GOT3 (cell line): Measurements from ENCODE around the gene RPH3AL.

Source experiments
- DNase-seq: peaks from one replicate; lab custom pipeline; 2025; ENCODE audit warnings: mixed read lengths; lab: John Stamatoyannopoulos, UW

Gene RPH3AL

DNA sequence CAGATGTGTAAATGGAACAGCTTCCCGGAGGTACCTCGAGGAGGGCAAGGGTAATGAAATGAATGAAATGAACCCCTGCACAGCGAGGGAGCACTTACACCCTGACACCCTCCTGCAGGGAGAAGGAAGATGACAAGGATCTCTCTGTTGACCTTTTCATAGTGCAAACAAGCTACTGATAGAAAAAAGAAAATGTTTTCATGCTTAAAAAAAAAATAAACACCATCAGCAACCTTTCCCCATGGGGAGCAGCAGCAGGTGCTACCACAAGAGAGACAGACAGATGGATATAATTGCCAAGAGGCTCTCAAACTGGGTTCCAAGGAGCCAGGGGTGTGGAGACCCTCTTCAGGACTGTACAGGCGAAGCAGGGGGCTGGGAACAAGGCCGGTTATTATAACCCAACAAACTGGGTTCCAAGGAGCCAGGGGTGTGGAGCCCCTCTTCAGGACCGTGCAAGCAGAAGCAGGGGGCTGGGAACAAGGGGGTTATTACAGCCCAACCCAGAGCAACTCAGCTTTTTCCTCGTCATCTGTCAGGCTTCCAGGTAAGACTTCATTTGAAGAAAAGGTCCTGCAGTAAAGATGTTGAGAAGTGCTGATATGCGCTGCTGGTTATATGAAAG is 718 bp upstream of the RPH3AL start:
- no peak for DNase-seq

DNA sequence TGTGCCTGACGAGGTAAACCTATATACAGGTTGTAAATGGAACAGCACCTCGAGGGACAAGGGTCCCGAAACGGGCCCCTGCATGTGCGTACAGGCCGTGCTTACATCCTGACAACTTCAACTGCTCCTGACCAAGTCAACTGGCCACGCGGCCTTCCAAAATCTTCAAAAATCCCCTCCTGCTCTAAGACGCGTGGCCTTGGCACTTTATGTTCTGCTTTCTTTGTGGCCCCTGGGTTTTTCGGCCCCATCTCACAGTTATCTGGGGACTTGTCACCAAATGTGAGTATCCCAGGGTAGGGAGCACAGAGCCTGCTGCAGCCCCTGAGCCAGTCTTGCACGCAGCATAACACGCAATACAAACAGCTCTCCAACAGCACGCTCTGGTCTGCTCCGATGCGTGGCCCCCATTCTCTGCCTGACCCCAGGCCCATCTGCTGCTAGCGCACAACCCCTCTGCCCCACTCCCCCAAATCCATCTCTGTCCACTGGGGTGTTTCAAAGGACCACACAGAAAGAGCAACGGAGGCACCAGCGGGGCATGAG is 659 bp downstream of the RPH3AL start:
- DNase-seq = no peak

DNA sequence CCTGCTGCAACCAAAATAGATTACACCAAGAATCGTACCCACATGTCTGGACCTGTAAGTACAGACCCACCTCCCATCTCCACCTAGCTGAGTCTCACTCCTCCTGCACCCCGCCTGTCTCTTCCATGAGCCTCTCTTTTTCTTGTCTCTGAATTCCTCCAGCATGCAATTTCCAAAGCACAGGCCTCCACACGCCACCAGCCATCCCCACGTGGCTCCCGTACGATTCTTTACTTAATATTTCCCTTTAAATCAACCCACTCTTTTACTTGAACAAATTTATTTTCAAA is 1.2 kb downstream of the RPH3AL start:
- DNase-seq = no peak

DNA sequence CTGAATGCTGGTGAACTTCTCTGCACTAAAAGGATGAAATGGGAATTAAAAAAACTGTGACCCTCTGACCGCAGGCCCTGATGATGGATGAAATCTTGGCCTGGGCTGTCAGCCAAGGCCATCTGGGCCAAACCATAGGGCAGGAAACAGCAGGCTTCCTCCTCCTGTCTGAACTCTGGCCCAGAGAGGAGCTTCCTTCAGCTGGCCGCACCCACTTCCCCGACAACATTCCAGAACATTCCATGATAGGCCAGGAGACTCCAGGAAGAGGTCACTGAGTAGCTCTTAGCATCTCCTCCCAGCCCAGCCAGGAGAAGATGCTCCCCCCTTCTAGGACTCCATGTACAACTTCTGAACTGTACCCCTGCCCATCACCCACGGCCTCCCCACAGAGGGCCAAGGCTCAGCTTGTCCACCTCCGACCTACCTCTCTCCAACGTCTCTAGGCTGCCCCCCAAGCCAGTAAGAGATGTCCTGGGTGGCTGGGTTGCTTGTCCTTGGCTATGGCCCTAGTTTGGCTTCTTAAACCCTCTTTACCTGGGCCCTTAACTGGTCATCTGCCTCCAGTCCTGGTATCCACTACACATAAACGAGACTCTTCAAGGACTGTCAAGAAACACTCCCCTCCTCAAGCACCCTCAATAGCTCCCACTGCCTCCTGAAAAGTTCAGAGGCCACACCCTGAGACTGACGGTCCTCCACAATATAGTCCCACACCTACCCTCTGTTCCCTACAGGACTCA is 1.7 kb downstream of the RPH3AL start:
- no peak for DNase-seq

DNA sequence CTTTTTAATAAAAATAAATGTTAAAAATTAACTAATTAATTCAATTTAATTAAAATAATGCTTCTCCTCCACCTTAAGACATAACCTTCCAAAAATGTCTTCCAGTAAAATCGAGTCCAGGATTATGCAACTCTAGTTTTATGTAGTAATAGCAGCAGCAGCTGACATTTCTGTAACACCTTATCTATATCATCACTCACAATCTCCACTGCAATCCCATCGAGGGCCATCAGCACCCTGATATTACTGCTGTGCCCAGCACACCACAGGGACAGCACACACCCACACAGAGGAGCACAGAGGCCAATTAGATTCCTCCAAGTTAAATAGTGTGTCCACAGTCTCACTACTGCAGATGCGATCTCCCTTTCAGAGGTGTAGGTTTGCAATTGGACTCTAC is 2.9 kb downstream of the RPH3AL start:
- no peak for DNase-seq

DNA sequence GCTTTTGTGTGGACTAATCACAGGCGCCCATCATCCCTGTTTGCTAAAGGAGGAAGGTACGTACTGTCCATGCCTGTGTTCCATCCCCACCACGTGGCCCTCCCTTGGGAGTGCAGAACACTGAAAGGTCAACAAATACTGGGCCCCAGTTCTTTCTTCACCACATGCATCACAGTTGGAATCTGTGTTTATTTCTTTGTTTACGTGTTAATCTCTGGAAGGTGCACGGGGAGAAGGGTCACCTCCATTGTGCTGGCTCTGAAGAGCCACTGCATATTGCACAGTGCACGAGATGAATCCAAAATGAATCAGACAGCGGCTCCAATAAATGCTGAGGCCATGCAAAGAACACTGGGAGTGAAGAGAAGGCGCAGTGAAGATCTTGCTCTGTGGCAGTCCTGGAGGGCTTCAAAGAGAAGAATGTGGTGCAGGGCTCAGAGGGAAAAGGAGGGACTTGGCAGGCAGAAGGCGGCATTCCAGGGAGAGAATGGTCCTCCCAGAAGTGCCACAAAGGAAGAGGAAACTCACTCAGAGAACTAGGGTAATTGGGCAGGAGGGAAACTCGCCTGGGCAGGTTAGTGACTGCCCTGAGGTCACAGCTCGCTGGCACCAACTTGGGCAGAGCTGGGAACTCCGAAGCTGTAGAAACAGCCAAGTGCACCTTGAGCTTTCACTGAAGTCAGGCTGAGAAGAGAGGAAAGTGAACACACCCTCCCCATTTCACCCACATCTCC is 3.7 kb downstream of the RPH3AL start:
- no peak for DNase-seq

DNA sequence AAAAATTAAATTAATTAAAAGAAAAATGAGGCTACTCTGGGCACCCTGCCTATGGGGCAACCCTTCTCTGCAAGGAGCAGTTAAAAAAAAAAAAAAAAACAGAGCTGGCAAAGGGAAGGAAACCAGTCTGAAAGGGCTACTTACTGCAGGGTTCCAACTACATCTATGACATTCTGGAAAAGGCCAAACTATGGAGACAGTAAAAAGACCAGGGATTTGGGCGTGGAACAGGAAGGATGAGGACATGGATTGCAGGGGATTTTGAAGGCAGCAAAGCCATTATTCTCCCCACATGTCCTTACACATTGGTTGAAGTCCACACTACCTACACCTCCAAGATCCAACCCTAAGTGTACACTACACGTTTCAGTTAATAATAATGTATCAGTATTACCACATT is 4.6 kb downstream of the RPH3AL start:
- DNase-seq = no peak

DNA sequence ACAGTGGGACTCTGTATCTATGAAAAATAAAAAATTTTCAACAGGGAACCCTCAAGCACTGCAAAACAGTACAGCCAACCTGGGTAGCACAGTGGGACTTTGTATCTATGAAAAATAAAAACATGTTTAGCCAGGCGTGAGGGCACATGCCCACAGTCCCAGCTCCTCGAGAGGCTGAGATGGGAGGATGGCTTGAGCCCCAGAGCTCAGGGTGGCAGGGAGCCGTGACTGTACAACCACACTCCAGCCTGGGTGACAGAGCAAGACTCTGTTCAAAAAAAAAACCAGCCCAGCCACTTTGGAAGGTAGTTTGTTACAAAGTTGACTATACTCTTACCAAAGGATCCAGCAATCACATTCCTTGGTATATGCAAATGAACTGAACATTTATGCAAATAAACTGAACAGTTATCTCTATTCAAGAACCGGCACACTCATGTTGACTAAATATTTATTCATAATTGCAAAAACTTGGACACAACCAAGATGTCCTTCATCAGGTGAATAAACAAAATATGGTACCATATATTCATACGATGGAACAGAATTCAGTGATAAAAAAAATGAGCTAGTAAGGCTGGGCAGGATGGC is 5.2 kb downstream of the RPH3AL start:
- no peak for DNase-seq

DNA sequence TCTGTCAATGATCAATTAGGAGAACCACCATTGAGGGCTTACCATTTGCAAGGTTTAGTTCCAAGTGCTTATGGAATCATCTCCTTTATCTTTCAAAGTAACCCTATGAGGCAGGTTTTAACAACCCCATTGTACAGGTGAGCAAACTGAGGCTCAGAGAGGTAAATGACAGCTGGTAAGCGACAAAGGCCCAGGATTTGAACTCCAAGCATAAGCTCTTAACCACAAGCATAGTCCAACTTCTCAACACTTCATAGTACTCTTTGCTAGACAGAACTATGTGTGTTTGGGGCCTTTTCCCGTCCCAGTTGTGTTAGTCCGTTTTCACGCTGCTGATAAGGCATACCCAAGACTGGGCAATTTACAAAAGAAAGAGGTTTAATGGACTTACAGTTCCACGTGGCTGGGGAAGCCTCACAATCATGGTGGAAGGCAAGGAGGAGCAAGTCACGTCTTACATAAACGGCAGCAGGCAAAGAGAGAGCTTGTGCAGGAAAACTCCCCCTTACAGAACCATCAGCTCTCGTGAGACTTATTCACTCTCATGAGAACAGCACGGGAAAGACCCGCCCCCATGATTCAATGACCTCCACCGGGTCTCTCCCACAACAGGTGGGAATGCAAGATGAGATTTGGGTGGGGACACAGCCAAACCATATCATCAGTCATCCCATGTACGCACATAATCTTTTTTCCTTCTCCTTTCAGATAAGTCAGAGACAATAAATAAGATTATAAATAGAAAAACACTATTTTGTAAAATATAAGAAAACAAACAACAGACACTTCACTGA is 6.4 kb downstream of the RPH3AL start:
- DNase-seq = no peak

DNA sequence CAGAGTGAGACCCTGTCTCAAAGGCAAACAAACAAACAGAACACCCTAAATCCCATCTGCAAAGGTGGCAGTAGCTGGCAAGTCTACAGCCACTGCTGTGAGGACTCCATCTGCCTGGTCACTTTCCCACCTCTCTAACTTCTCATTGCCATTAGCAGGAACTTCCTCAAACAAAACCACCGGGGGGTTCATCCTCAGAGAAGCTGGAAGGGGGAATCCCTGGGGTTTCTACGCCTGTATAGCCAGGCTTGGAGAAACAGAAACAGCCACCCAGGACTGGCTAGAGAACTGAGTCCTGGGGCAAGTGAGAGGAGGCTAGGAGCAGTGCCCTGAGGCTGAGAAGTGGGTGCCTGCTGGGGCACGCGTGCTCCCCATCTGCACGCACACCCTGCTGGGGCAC is 7.3 kb downstream of the RPH3AL start:
- no peak for DNase-seq

DNA sequence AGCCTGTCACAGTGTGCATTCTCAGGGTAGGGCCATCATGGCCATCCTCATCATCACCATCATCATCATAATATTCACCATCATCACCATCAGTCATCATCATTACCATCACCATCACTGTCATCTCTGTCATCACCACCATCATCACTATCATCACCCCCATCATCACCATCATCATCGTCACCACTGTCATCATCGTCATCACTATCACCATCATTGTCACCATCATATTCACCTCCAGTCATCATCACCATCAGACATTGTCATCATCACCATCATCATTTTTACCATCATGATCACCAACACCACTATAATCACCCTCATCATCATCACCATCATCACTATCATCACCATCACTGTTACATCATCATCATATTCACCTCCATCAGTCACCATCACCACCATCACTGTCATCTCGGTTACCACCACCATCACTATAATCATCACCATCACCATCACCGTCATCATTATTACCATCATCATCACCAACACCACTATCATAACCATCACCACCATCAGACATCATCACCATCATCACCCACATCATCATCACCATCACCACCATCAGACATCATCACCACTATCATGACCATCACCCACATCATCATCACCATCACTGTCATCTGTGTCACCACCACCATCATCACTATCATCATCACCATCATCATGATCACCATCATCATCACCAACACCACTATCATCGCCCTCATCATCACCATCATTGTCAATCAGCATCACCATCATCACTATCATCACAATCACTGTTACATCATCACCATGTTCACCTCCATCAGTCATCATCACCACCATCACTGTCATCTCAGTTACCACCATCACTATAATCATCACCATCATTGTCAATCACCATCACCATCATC is 8.5 kb downstream of the RPH3AL start:
- DNase-seq = no peak

DNA sequence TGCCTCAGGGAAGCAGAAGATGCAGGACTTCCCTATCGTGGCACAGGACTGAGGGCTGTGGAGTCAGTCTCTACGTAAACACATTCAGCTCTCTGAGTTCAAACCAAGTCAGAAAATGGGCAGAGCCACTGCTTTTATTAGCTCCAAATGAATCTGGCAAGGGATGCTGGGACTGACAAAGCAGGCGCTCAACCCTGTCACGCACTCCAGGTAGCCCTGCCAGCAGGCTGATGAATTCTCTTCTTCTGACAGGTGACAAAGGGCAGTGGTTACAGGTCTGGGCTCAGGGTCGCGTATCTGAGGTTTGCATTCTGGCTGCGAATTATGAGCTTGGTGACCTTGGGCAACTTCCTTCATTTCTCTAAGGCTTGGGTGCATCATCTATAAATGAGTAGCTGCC is 9.4 kb downstream of the RPH3AL start:
- no peak for DNase-seq

DNA sequence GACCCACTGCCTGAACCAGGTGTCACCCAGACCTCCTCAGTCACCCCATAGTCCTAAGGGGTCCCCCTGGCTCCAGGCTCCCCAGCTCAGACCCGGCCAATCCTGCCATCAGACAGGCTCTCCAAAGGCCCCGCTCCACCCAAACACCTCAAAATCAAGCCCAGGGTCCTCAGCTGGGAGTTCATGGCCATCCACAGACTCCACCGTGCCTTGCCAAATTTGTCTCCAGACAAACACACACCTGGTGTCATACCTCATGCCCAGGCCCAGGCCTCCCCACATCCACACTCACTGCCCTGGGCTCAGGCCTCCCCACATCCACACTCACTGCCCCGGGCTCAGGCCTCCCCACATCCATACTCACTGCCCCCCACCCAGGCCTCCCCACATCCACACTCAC is 12.5 kb downstream of the RPH3AL start:
- no peak for DNase-seq

DNA sequence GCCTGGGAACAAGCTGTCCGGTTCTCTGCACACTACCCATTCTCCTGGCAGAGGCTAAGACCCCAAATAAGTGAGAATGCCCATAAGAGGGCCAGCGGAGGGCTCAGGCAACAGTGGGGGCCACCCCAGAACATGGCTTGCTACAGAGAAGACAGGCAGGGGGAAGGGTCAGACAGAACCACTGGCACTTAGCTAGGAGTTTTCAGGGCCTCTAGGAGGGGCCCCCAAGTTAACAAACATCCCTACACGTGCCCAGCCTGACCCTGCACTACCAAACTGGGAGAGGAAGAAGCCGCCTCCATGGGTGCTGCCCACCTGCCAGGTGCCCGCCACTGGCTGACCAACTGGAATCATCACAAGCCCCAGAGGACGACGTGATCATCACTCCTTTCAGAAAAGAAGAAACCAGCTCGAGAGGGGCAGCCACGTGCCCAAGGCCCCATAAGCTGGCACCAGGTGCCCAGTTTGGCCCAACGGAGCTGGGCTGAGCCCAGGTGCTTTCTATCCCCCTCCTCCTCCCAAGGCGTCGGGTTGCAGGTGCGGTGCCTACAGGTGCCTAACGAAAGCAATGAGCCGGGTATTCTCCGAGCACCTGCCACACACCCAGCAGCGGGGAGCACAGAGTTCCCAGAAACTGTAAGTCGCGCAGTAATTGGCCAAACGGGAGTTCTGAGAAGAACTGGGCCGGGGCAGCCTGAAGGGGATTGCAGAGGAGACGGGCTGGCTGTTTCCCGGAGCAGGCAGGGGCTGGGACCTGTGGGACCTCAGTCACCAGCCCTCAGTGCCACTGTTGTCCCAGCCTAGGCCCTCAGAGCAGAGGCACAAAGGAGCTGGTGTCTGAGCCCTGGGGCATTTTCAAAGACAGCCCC is 13.2 kb downstream of the RPH3AL start:
- no peak for DNase-seq

DNA sequence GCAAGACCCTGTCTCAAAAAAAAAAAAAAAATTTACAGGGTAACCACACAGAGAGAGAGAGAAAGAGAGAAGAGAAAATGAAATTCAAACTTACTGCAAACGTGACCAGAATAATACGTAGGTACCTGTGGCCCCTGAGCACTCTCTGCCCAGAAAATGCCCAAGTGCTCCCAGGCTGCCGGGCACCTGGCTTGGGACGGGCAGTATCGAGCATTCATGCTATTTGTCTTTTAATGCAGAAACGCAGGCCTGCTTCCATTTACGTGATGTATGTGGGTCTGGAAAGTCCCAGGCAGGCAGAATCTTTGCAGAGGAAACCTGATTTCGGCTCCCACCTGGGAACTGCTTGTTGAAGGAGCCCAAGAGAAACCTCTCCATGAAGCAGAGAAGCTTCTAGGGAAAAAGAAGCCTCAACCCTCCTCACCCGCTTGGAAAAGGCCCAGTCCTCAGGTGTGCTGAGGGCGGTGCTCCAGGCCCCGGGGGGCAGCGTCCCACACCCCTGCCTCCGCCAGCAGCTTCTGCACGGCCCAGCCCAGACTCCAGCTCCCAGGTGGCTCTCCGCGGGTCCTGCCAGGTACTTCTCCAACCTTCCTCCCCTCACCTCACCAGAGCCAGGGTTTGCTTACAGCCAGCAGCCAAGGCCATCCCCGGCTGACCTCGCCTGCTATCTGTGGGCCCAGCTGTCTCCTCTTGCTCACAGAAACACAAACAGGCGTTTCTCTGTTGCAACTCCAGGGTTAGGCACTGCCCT is 14.0 kb downstream of the RPH3AL start:
- no peak for DNase-seq

DNA sequence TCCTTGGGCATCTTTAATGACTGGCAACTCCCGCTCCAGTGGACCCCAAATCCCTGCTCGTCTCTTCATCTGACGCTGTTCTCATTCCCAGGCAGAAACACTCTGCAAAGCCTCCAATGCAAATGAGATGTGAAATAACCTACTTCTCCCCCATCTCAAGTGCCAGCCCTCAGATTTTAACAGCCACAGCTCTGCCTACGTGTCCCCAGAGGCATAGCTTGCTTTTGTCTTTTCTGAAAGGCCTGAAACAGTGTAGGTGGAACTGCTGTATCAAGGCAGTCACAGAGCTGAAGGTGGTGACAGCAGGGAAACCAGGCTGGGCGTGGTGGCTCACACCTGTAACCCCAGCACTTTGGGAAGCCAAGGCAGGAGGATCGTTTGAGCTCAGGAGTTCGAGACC is 14.7 kb downstream of the RPH3AL start:
- DNase-seq = no peak

DNA sequence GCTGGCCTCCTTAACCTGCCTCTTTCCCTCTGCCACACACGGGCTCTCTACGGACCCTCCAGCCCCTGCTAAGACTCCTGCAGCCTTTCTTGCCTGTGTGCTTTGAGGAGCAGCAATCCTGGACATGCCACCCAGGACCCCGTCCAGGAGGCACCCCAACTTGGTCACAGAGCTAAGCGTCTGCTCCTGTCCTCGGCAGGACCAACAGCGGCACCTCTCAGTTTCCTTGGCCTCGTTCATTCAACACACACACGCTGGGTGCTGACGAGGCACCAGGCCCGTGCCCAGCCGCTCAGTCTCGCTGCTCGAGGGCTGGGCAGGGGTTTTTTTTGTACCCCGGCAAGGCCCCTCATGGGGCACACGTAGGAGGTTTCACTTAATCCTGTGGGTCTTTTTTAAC is 15.2 kb downstream of the RPH3AL start:
- DNase-seq = no peak

DNA sequence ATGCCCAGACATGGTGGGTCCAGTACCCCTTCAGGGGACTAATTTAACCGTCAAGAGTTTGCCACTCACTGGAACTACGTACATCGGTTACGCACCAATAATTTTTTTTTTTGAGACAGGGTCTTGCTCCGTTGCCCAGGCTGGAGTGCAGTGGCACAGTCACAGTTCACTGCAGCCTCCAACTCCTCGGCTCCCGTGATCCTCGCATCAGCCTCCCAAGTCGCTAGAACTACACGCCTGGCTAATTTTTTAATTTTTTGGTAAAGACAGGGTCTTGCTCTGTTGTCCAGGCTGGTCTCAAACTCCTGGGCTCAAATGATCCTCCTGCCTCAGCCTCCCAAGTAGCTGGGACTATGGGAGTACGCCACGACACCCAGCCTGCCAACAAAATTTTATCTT is 15.6 kb downstream of the RPH3AL start:
- DNase-seq = no peak
